GM12878 (cell line): ENCODE data around the gene TSPAN11. TPM values are rescaled to one million over a fixed set of nuclear protein-coding genes. Genes with fewer than 3 reads are reported as not detected.

ENCODE experiments used
- ATAC-seq: fragments of 200-7000 bp; cut with Tn5 transposase; 3 replicates; pipeline ENCODE4 v1.9.1; 2020; ENCODE audit warnings: mild to moderate bottlenecking, moderate library complexity
- BruUV-seq: library from RNA; stranded (reverse); fragments of 400-500 nt; replicated peaks from 2 replicates; lab custom pipeline; 2021; lab: Mats Ljungman, UMichigan
- CTCF ChIA-PET: fragments of 300-600 bp; sonication (Branson Sonifier 250); formaldehyde crosslinking; extraction: SDS; loops from one replicate; lab custom pipeline; 2021; ENCODE audit warnings: inconsistent platforms; lab: Yijun Ruan, JAX
- POLR2A ChIA-PET: fragments of 350-600 bp; formaldehyde crosslinking; extraction: SDS; loops from one replicate; lab custom pipeline; 2021; ENCODE audit warnings: inconsistent platforms; lab: Charles Lee
- RAD21 ChIA-PET: fragments of 300-600 bp; sonication (Branson Sonifier 250); formaldehyde crosslinking; loops from one replicate; lab custom pipeline; 2023; ENCODE audit warnings: antibody characterized with exemption; ENCODE audit not compliant: unreplicated experiment; lab: Charles Lee
- SMC1A ChIA-PET: fragments of 300-600 bp; sonication (Branson Sonifier 250); formaldehyde crosslinking; loops from one replicate; lab custom pipeline; 2023; ENCODE audit not compliant: unreplicated experiment, uncharacterized antibody; lab: Charles Lee
- DNase-seq: peaks from one replicate; pipeline ENCODE4 v3.0.0-alpha.2; 2011; ENCODE audit warnings: low read depth, low spot score
- FAIRE-seq: peaks from 3 replicates; lab custom pipeline; 2011; peaks lifted over from hg19 to GRCh38; lab: Jason Lieb, UNC
- H2AFZ ChIP-seq: 2 replicates; pipeline ENCODE4 v1.6.0; 2011; ENCODE audit warnings: low read depth, low read length, control low read depth; ENCODE audit not compliant: control insufficient read depth
- H3K27ac ChIP-seq: 2 replicates; pipeline ENCODE4 v1.5.1; 2011; ENCODE audit warnings: control low read depth; ENCODE audit not compliant: control insufficient read depth, insufficient read depth
- H3K27me3 ChIP-seq, 2 experiments: replicated peaks in 1 of 2; 2 replicates each; pipeline versions ENCODE4 v1.6.0 to v1.6.1; 2011; ENCODE audit warnings: low read length in 1 of 2; ENCODE audit not compliant: control insufficient read depth in 2 of 2, insufficient read depth in 2 of 2
- H3K36me3 ChIP-seq, 2 experiments: 2 replicates each; pipeline ENCODE4 v1.5.1; 2011; ENCODE audit warnings: low read length in 1 of 2; ENCODE audit not compliant: control insufficient read depth in 2 of 2, insufficient read depth in 2 of 2
- H3K4me1 ChIP-seq: 2 replicates; pipeline ENCODE4 v1.6.1; 2011; ENCODE audit warnings: mild to moderate bottlenecking, low read length, moderate library complexity, mixed read lengths; ENCODE audit not compliant: control insufficient read depth, insufficient read depth
- H3K4me2 ChIP-seq: 2 replicates; pipeline ENCODE4 v1.6.0; 2011; ENCODE audit warnings: control low read depth; ENCODE audit not compliant: control insufficient read depth, insufficient read depth
- H3K4me3 ChIP-seq: fragments of 200-600 bp; sonication (generic); 2 replicates; pipeline ENCODE4 v1.5.1; 2016
- H3K79me2 ChIP-seq: 2 replicates; pipeline ENCODE4 v1.6.0; 2011; ENCODE audit warnings: low read length; ENCODE audit not compliant: control insufficient read depth, insufficient read depth
- H3K9ac ChIP-seq: 2 replicates; pipeline ENCODE4 v1.8.0; 2011; ENCODE audit warnings: low read length, control low read depth, mixed read lengths; ENCODE audit not compliant: control insufficient read depth, insufficient read depth
- H3K9me3 ChIP-seq: replicated peaks from 3 replicates; pipeline ENCODE4 v1.5.1; 2011; ENCODE audit warnings: mild to moderate bottlenecking, low read length; ENCODE audit not compliant: control insufficient read depth, insufficient read depth
- H4K20me1 ChIP-seq: 2 replicates; pipeline ENCODE4 v1.6.0; 2011; ENCODE audit not compliant: control insufficient read depth, insufficient read depth
- BMI1 ChIP-seq: fragments of 450-650 bp; IDR thresholded peaks from 2 replicates; pipeline ENCODE4 v1.6.1; 2016; ENCODE audit warnings: mild to moderate bottlenecking, moderate library complexity, borderline replicate concordance
- CHD4 ChIP-seq: fragments of 200-600 bp; sonication (generic); IDR thresholded peaks from 2 replicates; pipeline ENCODE4 v1.6.1; 2016; ENCODE audit warnings: mild to moderate bottlenecking
- EGR1 ChIP-seq, 2 experiments: IDR thresholded peaks; 1 replicate in 1 of 2; 2 replicates in 1 of 2; pipeline ENCODE4 v1.6.1; 2011 to 2012; ENCODE audit warnings: low read depth in 2 of 2, low read length in 2 of 2, borderline replicate concordance in 1 of 2, mild to moderate bottlenecking in 1 of 2, moderate library complexity in 1 of 2
- EZH2 ChIP-seq: IDR thresholded peaks from 2 replicates; pipeline ENCODE4 v1.6.1; 2012; ENCODE audit warnings: low read depth, mild to moderate bottlenecking, control low read depth, inconsistent platforms, low read length, borderline replicate concordance; ENCODE audit not compliant: control insufficient read depth
- IKZF1 ChIP-seq: fragments of 450-650 bp; conservative IDR thresholded peaks from 2 replicates; pipeline ENCODE4 v1.6.1; 2017; ENCODE audit warnings: antibody characterized with exemption, mild to moderate bottlenecking
- NR2F1 ChIP-seq: fragments of 450-650 bp; conservative IDR thresholded peaks from 2 replicates; pipeline ENCODE4 v1.6.1; 2017; ENCODE audit warnings: mild to moderate bottlenecking
- RAD21 ChIP-seq: IDR thresholded peaks from 2 replicates; pipeline ENCODE4 v1.6.1; 2011; ENCODE audit warnings: mild to moderate bottlenecking, low read depth, low read length, moderate library complexity; ENCODE audit not compliant: insufficient read depth
- RELA ChIP-seq: fragments of 450-650 bp; IDR thresholded peaks from 2 replicates; pipeline ENCODE4 v1.8.0; 2014; ENCODE audit warnings: borderline replicate concordance; ENCODE audit not compliant: partially characterized antibody
- SUPT20H ChIP-seq: IDR thresholded peaks from 2 replicates; pipeline ENCODE4 v1.6.1; 2011; ENCODE audit warnings: low read depth, mild to moderate bottlenecking, low read length, moderate library complexity, borderline replicate concordance; ENCODE audit not compliant: control insufficient read depth
- WRNIP1 ChIP-seq: IDR thresholded peaks from 2 replicates; pipeline ENCODE4 v1.6.1; 2011; ENCODE audit warnings: low read depth, low read length, improper control_type of control experiment, borderline replicate concordance
- WGBS: methylation state at CpG from one replicate; pipeline ENCODE4 v1.1.6; 2016; ENCODE audit warnings: low lambda C conversion rate; ENCODE audit not compliant: insufficient replicate concordance, insufficient coverage; ENCODE audit errors: missing lambda C conversion rate; 5-methylcytosine and 5-hydroxymethylcytosine counted together
- in situ Hi-C: fragments of 300-500 bp; cut with MboI; formaldehyde crosslinking; loops from 9 replicates; pipeline ENCODE4 v1.14.3; 2018; ENCODE audit warnings: mixed read lengths
- intact Hi-C: fragments of 100-400 bp; cut with micrococcal nuclease; formaldehyde crosslinking; loops from one replicate; pipeline ENCODE4 v1.14.2; 2022; ENCODE audit not compliant: unreplicated experiment
- polyA plus RNA-seq, 11 experiments: library from polyadenylated mRNA; depleted of rRNA in 4 of 11; unstranded in 6 of 11; stranded (reverse) in 5 of 11; fragments of >200 nt; fragmentation: Nextera tagmentation in 4 of 11; fragmentation: Illumina TruSeq in 1 of 11; extraction: Ambion mirVana in 4 of 11; extraction: Trizol in 1 of 11; gene quantifications; 1 replicate in 1 of 11; 2 replicates in 10 of 11; pipeline versions ENCODE4 v1.2.1 to v1.2.3, GENCODE V29; 2011 to 2016; ENCODE audit warnings: inconsistent platforms in 2 of 11, missing spikeins in 2 of 11, low read depth in 1 of 11
- total RNA-seq, 4 experiments: library from RNA; depleted of rRNA in 3 of 4; stranded (reverse); fragments of >200 nt in 3 of 4; fragmentation: Illumina TruSeq in 1 of 4; extraction: Trizol in 1 of 4; gene quantifications; 2 replicates each; pipeline versions ENCODE4 v1.2.1 to v1.2.3, GENCODE V29; 2013 to 2021
- TF ChIP-seq, protein P1 (sequence below): fragments of 450-650 bp; IDR thresholded peaks from 2 replicates; pipeline ENCODE4 v1.6.1; 2018; ENCODE audit warnings: borderline replicate concordance, mild to moderate bottlenecking; ENCODE audit not compliant: partially characterized antibody
- TF ChIP-seq, protein P2 (sequence below): fragments of 450-650 bp; IDR thresholded peaks from 2 replicates; pipeline ENCODE4 v1.6.1; 2017; ENCODE audit warnings: borderline replicate concordance
- TF ChIP-seq, protein P3 (sequence below): IDR thresholded peaks from 2 replicates; pipeline ENCODE4 v1.6.1; 2011; ENCODE audit warnings: low read depth, mild to moderate bottlenecking, low read length, moderate library complexity, borderline replicate concordance; ENCODE audit errors: extremely low read depth

The TSPAN11 gene
- total and polyA plus RNA-seq, 10 of the 15 experiments (the other 5 are each of a cell fraction or from before 2014, with no cell fraction given): under 0.01 to 0.27 (median 0.04) TPM; not detected in 6

DNA sequence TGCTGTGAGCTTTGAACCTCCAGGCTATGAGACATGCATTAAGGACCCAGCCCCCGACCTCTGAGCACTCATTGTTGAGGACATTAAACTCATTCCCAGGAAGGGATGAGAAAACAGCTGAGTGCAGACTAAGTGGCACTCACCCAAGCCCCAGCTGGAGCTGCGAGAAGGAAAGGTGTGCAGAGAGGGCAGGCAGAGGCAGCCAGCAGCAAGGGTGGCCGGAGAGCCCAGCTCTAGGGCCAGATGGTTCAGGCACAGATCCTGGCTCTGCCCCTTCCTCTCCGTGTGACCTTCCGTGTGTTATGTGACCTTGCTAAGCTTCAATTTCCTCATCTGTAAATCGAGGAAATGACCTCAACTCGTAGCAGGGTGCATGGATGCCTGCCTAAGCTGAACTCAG, 3.7 kb downstream of the TSPAN11 start:
- ChIA-PET SMC1A (no interaction called here), CTCF (no interaction called here), RAD21 (no interaction called here)
- intact Hi-C loops (no loop called here), in situ Hi-C loops (no loop called here)
- 24% methylated on average over 7 of the region's 7 CpGs for WGBS
- Histone ChIP-seq H3K4me3 (no peak overlapping the region), H3K27me3 (peaks cover 5 to 22% of the 10 kb centered on the region in 2 experiments), H3K27ac (no peak overlapping the region), H3K4me2 (no peak overlapping the region), H4K20me1 (no peaks in the 10 kb centered on the region), H3K9me3 (no peaks in the 10 kb centered on the region; the same call in 2 of the 3 replicates), H3K36me3 (no peaks in the 10 kb centered on the region), H2AFZ (no peak overlapping the region)
- BruUV-seq: no TSS peak
- DNase-seq (no peak), FAIRE-seq (no peak), ATAC-seq (no peak)
- TF ChIP-seq NR2F1 (no peak), BMI1 (no peak), RAD21 (no peak), EGR1 (IDR thresholded peaks at IDR 0.05; ENCODE audit: borderline replicate concordance in 1 of 2, low read depth in 2 of 2, low read length in 2 of 2) (no peak), SUPT20H (no peak), EZH2 (no peak), CHD4 (no peak), IKZF1 (no peak), WRNIP1 (no peak), RELA (no peak)
- TF ChIP-seq, protein P1, sequence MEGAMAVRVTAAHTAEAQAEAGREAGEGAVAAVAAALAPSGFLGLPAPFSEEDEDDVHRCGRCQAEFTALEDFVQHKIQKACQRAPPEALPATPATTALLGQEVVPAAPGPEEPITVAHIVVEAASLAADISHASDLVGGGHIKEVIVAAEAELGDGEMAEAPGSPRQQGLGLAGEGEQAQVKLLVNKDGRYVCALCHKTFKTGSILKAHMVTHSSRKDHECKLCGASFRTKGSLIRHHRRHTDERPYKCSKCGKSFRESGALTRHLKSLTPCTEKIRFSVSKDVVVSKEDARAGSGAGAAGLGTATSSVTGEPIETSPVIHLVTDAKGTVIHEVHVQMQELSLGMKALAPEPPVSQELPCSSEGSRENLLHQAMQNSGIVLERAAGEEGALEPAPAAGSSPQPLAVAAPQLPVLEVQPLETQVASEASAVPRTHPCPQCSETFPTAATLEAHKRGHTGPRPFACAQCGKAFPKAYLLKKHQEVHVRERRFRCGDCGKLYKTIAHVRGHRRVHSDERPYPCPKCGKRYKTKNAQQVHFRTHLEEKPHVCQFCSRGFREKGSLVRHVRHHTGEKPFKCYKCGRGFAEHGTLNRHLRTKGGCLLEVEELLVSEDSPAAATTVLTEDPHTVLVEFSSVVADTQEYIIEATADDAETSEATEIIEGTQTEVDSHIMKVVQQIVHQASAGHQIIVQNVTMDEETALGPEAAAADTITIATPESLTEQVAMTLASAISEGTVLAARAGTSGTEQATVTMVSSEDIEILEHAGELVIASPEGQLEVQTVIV: no peak
- TF ChIP-seq, protein P2, sequence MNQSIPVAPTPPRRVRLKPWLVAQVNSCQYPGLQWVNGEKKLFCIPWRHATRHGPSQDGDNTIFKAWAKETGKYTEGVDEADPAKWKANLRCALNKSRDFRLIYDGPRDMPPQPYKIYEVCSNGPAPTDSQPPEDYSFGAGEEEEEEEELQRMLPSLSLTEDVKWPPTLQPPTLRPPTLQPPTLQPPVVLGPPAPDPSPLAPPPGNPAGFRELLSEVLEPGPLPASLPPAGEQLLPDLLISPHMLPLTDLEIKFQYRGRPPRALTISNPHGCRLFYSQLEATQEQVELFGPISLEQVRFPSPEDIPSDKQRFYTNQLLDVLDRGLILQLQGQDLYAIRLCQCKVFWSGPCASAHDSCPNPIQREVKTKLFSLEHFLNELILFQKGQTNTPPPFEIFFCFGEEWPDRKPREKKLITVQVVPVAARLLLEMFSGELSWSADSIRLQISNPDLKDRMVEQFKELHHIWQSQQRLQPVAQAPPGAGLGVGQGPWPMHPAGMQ: no peak
- TF ChIP-seq, protein P3, sequence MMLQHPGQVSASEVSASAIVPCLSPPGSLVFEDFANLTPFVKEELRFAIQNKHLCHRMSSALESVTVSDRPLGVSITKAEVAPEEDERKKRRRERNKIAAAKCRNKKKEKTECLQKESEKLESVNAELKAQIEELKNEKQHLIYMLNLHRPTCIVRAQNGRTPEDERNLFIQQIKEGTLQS: no peak
- TF ChIP-seq, all 136 proteins: peak for 0
- no peaks in the 10 kb centered on the region for H3K4me1 ChIP-seq
- H3K79me2 ChIP-seq: no peaks in the 10 kb centered on the region
- POLR2A ChIA-PET: interaction anchor here (0.6 kb wide), 1 partner anchor 56 kb away, joined by 3 read pairs; no protein-coding TSS in a partner anchor
- no peak overlapping the region for H3K9ac ChIP-seq
